K562 (cell line): ENCODE results near the gene SNX4. TPM values are rescaled to one million over a fixed set of nuclear protein-coding genes. Genes with fewer than 3 reads are reported as not detected.

Experiments used
- ARID2 ChIP-seq: fragments of 450-650 bp; IDR thresholded peaks from 2 replicates; pipeline ENCODE4 v1.6.1; 2017; ENCODE audit warnings: antibody characterized with exemption, mild to moderate bottlenecking
- ATF1 ChIP-seq, 2 experiments: fragments of 450-650 bp in 1 of 2; IDR thresholded peaks; 2 replicates each; pipeline ENCODE4 v1.6.1; 2016; ENCODE audit warnings: missing compliant biosample characterization in 1 of 2, missing genetic modification characterization in 1 of 2
- CREB1 ChIP-seq, 2 experiments: sonication (generic) in 1 of 2; formaldehyde crosslinking in 1 of 2; IDR thresholded peaks; 2 replicates each; pipeline versions ENCODE4 v1.6.1 to v1.8.0; 2012 to 2022; ENCODE audit warnings: inconsistent platforms in 1 of 2, mild to moderate bottlenecking in 1 of 2, missing genetic modification reagents in 1 of 2, moderate library complexity in 1 of 2
- FOXM1 ChIP-seq, 2 experiments: fragments of 450-650 bp in 1 of 2; sonication (generic) in 1 of 2; formaldehyde crosslinking in 1 of 2; IDR thresholded peaks; 2 replicates each; pipeline versions ENCODE4 v1.6.1 to v1.9.0; 2017 to 2022; ENCODE audit warnings: low read depth in 2 of 2, mild to moderate bottlenecking in 2 of 2, missing genetic modification reagents in 1 of 2, moderate library complexity in 1 of 2
- MAZ ChIP-seq, 2 experiments: fragments of 450-650 bp in 1 of 2; sonication (generic) in 1 of 2; formaldehyde crosslinking; IDR thresholded peaks in 1 of 2; conservative IDR thresholded peaks in 1 of 2; 2 replicates each; pipeline versions ENCODE4 v1.4.0 to v1.5.0; 2020; ENCODE audit warnings: mild to moderate bottlenecking in 1 of 2, missing genetic modification reagents in 1 of 2
- MCM5 ChIP-seq: fragments of 450-650 bp; IDR thresholded peaks from 2 replicates; pipeline ENCODE4 v1.6.1; 2016; ENCODE audit warnings: low read depth
- NFRKB ChIP-seq: fragments of 450-650 bp; IDR thresholded peaks from 2 replicates; pipeline ENCODE4 v1.6.1; 2016; ENCODE audit warnings: low read depth
- RNF2 ChIP-seq: sonication (generic); IDR thresholded peaks from 2 replicates; pipeline ENCODE4 v1.6.1; 2016
- ZNF23 ChIP-seq: fragments of 250-450 bp; sonication (Bioruptor Pico); IDR thresholded peaks from 2 replicates; pipeline ENCODE4 v1.4.0; 2020; ENCODE audit warnings: mild to moderate bottlenecking
- ZNF277 ChIP-seq: fragments of 250-450 bp; sonication (Bioruptor Pico); IDR thresholded peaks from 2 replicates; pipeline ENCODE4 v1.8.0; 2022; ENCODE audit warnings: inconsistent platforms, mild to moderate bottlenecking, moderate library complexity, borderline replicate concordance
- ZNF408 ChIP-seq: fragments of 250-450 bp; sonication (Bioruptor Pico); IDR thresholded peaks from 2 replicates; pipeline ENCODE4 v1.4.0; 2020; ENCODE audit warnings: low read depth, mild to moderate bottlenecking, moderate library complexity
- ZNF436 ChIP-seq: fragments of 250-450, 450-650 bp; sonication (Bioruptor Pico); formaldehyde crosslinking; IDR thresholded peaks from 2 replicates; pipeline ENCODE4 v1.7.0; 2020; ENCODE audit warnings: mild to moderate bottlenecking
- ZNF449 ChIP-seq: fragments of 250-450 bp; sonication (Bioruptor Pico); IDR thresholded peaks from 2 replicates; pipeline ENCODE4 v1.8.0; 2022; ENCODE audit warnings: moderate library complexity, mild to moderate bottlenecking, inconsistent platforms
- ZNF551 ChIP-seq: fragments of 250-450 bp; sonication (Bioruptor Pico); IDR thresholded peaks from 2 replicates; pipeline ENCODE4 v1.5.0; 2021; ENCODE audit warnings: mild to moderate bottlenecking, moderate library complexity
- ZNF76 ChIP-seq: fragments of 250-450 bp; sonication (Bioruptor Pico); IDR thresholded peaks from 2 replicates; pipeline ENCODE4 v1.4.0; 2020; ENCODE audit warnings: mild to moderate bottlenecking, moderate library complexity, borderline replicate concordance
- polyA plus RNA-seq, 8 experiments: library from polyadenylated mRNA; depleted of rRNA in 4 of 8; stranded (reverse) in 5 of 8; unstranded in 3 of 8; fragments of >200 nt; fragmentation: Nextera tagmentation in 2 of 8; fragmentation: Illumina TruSeq in 1 of 8; extraction: Ambion mirVana in 2 of 8; extraction: Trizol in 1 of 8; gene quantifications; 2 replicates each; pipeline versions ENCODE4 v1.2.1 to v1.2.3, GENCODE V29; 2011 to 2014; ENCODE audit warnings: inconsistent platforms in 1 of 8, missing spikeins in 1 of 8
- total RNA-seq, 7 experiments: library from RNA; depleted of rRNA in 6 of 7; stranded (reverse); fragments of >200 nt in 6 of 7; fragmentation: Illumina TruSeq in 2 of 7; extraction: Trizol in 2 of 7; gene quantifications; 2 replicates each; pipeline versions ENCODE4 v1.2.1 to v1.2.3, GENCODE V29; 2011 to 2021; ENCODE audit warnings: low replicate concordance in 1 of 7
- TF ChIP-seq, protein P1 (sequence below): sonication (generic); formaldehyde crosslinking; IDR thresholded peaks from 2 replicates; pipeline ENCODE4 v1.8.1; 2022; ENCODE audit warnings: missing genetic modification reagents
- TF ChIP-seq, protein P2 (sequence below), 3 experiments: fragments of 200-800 bp in 1 of 3; fragments of 250-450 bp in 1 of 3; fragments of 450-650 bp in 1 of 3; sonication (Bioruptor Pico) in 1 of 3; sonication (Bioruptor generic) in 1 of 3; formaldehyde crosslinking in 1 of 3; IDR thresholded peaks; 2 replicates each; pipeline versions ENCODE4 v1.6.1 to v1.8.0; 2016 to 2022; ENCODE audit warnings: mild to moderate bottlenecking in 2 of 3, missing genetic modification characterization in 2 of 3, missing compliant biosample characterization in 1 of 3, moderate library complexity in 1 of 3
- TF ChIP-seq, protein P3 (sequence below): sonication (generic); formaldehyde crosslinking; IDR thresholded peaks from 2 replicates; pipeline ENCODE4 v1.8.1; 2023; ENCODE audit warnings: mild to moderate bottlenecking, missing genetic modification reagents

Gene SNX4
- total and polyA plus RNA-seq, 9 of the 15 experiments (the other 6 are each of a cell fraction or from before 2014, with no cell fraction given): 11.4 to 40.3 (median 30.0) TPM

- no peak for TF ChIP-seq ZNF277 (CRISPR knock-in tag)
- TF ChIP-seq ATF1 (CRISPR knock-in tag; IDR thresholded peaks at IDR 0.05): no peak
- peak; percentile 72 for TF ChIP-seq ATF1 (tag; IDR thresholded peaks at IDR 0.05)
- TF ChIP-seq ZNF76: no peak
- no peak for TF ChIP-seq ZNF408 (CRISPR knock-in tag)
- TF ChIP-seq CREB1 (IDR thresholded peaks at IDR 0.05): peak; percentile 68
- no peak for TF ChIP-seq CREB1 (CRISPR knock-in tag; IDR thresholded peaks at IDR 0.05)
- TF ChIP-seq ZNF436 (CRISPR knock-in tag): no peak
- no peak for TF ChIP-seq NFRKB
- TF ChIP-seq ARID2: no peak
- no peak for TF ChIP-seq ZNF449 (CRISPR knock-in tag)
- TF ChIP-seq MCM5: no peak
- TF ChIP-seq ZNF551: no peak
- 0 out of 4 replicates have a peak, but pooled peaks of 1 of the 2 experiments have one; percentile 36 for TF ChIP-seq MAZ (CRISPR knock-in tag; conservative IDR thresholded peaks at IDR 0.05 in 1 of 2, IDR thresholded peaks at IDR 0.05 in 1 of 2)
- TF ChIP-seq RNF2: peak; percentile 40; the same call in 1 of the 2 replicates
- TF ChIP-seq, protein P1, sequence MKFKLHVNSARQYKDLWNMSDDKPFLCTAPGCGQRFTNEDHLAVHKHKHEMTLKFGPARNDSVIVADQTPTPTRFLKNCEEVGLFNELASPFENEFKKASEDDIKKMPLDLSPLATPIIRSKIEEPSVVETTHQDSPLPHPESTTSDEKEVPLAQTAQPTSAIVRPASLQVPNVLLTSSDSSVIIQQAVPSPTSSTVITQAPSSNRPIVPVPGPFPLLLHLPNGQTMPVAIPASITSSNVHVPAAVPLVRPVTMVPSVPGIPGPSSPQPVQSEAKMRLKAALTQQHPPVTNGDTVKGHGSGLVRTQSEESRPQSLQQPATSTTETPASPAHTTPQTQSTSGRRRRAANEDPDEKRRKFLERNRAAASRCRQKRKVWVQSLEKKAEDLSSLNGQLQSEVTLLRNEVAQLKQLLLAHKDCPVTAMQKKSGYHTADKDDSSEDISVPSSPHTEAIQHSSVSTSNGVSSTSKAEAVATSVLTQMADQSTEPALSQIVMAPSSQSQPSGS: no peak
- TF ChIP-seq ZNF23 (CRISPR knock-in tag): no peak
- TF ChIP-seq, protein P2, sequence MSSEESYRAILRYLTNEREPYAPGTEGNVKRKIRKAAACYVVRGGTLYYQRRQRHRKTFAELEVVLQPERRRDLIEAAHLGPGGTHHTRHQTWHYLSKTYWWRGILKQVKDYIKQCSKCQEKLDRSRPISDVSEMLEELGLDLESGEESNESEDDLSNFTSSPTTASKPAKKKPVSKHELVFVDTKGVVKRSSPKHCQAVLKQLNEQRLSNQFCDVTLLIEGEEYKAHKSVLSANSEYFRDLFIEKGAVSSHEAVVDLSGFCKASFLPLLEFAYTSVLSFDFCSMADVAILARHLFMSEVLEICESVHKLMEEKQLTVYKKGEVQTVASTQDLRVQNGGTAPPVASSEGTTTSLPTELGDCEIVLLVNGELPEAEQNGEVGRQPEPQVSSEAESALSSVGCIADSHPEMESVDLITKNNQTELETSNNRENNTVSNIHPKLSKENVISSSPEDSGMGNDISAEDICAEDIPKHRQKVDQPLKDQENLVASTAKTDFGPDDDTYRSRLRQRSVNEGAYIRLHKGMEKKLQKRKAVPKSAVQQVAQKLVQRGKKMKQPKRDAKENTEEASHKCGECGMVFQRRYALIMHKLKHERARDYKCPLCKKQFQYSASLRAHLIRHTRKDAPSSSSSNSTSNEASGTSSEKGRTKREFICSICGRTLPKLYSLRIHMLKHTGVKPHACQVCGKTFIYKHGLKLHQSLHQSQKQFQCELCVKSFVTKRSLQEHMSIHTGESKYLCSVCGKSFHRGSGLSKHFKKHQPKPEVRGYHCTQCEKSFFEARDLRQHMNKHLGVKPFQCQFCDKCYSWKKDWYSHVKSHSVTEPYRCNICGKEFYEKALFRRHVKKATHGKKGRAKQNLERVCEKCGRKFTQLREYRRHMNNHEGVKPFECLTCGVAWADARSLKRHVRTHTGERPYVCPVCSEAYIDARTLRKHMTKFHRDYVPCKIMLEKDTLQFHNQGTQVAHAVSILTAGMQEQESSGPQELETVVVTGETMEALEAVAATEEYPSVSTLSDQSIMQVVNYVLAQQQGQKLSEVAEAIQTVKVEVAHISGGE (CRISPR knock-in tag; IDR thresholded peaks at IDR 0.05): peak in 1 of 3 experiments; percentile 75; a peak in 2 of 6 replicates
- TF ChIP-seq, protein P3, sequence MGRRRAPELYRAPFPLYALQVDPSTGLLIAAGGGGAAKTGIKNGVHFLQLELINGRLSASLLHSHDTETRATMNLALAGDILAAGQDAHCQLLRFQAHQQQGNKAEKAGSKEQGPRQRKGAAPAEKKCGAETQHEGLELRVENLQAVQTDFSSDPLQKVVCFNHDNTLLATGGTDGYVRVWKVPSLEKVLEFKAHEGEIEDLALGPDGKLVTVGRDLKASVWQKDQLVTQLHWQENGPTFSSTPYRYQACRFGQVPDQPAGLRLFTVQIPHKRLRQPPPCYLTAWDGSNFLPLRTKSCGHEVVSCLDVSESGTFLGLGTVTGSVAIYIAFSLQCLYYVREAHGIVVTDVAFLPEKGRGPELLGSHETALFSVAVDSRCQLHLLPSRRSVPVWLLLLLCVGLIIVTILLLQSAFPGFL: no peak
- peak; percentile 98 for TF ChIP-seq FOXM1 (IDR thresholded peaks at IDR 0.05; ENCODE audit: low read depth)
- no peak for TF ChIP-seq FOXM1 (CRISPR knock-in tag; IDR thresholded peaks at IDR 0.05; ENCODE audit: low read depth)
These were observed 86.9 kb downstream of the SNX4 start (continued) for GRCh38 chr3:125433091-125433534.
